CD1c-positive myeloid dendritic cell (primary cell): ENCODE results near the gene MYO1D.
A peak's percentile ranks its signal among the peaks of the same experiment; 100 is the strongest.

Experiments used
- DNase-seq: peaks from one replicate; pipeline ENCODE4 v3.0.0-alpha.2; 2016; ENCODE audit errors: extremely low spot score

Gene MYO1D

GRCh38 chr17:32569171-32570080, 307.5 kb downstream of the MYO1D start:
- peak; percentile 32 for DNase-seq

GRCh38 chr17:32568705-32569104, 308.2 kb downstream of the MYO1D start:
- DNase-seq: no peak

DNA sequence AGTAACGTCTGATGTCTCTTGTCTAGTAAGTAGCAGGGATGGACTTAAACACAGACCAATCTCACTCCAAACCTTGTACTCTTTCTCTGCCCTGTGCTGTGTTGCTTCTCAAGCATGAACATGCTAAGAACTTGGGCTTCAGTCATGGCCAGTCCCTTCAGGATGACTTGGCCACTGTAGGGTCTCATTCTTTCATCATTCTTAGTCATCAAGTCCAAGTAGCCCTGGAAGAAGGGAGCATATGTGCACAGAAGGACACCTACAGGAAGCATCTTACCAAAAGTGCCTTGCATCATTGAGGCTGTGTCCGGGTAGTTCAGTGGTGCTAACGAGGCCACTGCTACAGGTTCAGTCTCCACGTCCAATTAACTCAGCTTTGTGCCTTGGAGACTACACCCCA, 309.4 kb downstream of the MYO1D start:
- DNase-seq: no peak

GRCh38 chr17:32567086-32567485, 309.8 kb downstream of the MYO1D start:
- DNase-seq: no peak

GRCh38 chr17:32566303-32566702, 310.6 kb downstream of the MYO1D start:
- DNase-seq: no peak

GRCh38 chr17:32565401-32565800, 311.5 kb downstream of the MYO1D start:
- no peak for DNase-seq

DNA sequence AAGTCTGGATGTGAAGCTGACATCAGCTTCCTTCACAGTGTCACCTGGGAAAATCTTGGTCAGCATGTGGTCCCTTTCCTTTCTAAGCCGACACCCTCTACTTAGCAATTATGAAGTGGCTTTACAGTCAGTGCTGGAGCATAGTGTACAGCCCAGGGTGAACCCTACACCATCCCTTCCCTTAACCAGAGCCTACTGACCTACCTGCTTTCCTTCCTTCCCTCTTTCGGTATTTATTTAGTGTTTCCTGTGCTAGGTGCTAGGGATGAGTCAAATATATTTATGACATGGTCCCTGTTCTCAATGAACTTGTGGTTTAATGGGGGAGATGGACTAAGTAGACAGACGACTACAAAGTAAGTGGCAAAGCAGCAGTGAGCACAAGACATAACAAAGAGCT, 312.6 kb downstream of the MYO1D start:
- DNase-seq: no peak

DNA sequence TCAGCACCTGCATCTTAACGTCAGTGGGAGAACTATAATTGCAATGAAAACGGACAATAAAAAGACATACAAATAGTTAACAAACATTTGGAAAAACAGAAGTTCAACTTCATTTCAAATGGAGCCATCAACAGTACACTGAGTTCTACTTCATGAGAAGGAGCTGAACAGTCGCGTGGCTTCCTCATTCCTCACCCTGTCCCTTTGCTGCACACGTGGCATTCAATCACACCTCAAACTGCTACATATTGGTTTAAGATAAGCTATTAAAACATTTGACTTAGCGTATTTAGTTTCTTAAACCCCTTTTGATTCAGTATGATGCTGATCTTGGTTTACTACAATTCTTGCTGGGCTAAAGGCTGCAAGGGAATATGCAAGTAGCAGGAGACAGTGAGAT, 313.3 kb downstream of the MYO1D start:
- DNase-seq: no peak

DNA sequence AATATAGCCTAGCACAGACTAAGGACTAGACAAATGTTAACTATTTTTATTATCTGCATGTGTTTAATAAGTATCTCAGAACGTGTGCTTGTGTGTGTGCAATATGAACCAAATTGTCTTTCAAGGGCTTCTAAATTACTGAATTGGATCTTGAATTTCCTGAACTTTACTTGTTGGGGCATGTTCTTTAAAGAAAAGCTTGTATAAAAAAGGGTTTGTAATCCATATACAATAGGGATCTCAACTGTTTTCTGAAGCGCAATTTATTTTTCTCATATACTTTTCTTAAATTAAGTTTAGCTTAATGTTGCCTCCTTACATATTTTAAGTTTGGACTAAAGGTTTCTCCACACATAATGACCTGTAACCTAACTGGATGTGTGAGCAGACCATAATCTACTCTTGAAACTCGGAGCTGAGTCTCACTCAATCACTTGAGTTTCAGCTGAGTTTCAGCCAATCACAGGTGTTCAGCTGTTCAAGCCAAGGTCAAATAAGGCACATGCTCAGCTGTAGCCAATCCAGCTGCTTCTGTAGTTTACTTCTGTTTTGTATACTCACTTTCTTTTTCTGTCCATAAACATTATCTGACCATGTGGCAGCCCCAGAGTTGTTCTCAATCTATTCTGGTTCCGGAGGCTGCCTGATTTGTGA, 317.8 kb downstream of the MYO1D start:
- DNase-seq: no peak

DNA sequence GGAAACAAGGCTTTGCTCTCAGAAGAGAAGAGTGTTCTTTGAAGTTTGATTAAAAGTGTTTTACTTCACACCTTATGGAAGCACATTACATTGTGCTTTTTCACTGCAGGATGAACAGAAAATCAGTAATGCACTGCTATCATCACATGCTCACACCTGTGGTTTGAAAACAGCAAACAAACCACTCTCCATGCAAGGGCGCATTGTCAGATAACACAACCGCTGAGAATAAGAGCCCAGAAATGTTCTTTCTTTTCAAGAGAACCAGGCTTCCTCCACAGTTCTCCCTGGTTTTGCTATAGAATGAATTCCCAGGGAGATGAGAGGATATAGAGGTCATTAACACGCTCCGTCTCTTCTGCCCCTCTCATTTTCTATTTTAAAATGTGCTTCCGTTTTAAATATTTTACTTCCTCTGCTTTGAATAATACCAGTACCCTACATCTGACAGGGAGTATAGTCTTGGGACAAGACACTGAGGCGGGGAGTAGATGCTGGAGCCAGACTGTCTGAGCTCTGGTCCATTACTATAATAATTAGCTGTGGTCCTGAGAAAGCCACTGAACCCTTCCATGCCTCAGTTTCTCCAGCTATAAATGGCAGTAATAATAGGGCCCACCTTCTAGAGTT, 318.5 kb downstream of the MYO1D start:
- no peak for DNase-seq

DNA sequence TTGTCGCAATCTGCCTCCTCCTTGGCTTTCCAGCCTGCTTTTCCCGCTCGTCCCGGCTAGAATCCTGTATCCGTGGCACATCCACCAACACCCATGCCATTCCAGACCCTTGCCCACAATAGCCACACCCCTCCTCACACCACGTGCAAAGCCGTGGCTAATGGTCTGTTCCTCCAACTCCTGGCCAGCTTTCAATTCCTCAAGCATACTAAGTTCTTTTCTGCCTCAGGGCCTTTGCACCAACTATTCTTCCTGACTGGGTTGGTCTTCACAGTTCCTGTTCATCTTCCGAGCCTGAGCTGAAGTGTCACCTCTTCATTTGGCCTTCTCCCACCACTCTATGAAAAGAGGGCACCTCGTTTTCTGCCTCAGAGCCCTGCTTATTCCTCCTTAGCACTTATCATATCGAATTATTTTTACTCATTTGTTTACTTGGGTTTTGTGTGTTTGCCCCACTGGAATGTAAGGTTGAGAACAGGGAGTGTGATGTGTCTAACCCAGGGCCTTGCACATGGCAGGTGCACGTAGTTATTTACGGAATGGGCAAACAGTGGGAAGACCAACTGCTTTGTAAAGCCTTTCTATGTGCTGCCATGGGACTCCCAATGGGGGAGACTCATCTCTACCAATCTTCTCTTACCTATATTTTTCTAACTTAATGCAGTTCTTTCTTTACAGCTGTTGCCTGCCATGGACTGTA, 321.2 kb downstream of the MYO1D start:
- DNase-seq: no peak

DNA sequence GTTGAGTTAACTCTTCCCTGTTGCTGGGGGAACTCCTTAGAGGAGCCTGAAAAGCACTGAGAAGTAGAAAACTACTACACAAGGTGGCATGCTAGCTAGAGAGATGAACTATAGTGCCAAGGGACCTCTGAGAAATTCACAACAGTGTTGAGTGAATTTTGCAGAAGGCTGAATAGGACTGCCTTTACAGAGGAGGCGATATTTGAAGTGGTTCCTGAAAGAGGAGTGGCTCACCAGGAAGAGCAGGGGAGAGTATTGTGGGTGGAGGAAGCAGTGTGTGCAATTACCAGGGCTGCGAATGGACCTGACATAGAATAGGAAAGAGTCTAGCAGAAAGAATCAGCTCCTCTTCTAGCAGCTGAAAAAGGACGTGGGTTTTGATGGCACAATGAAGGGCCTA, 323.8 kb downstream of the MYO1D start:
- DNase-seq: peak; percentile 16

DNA sequence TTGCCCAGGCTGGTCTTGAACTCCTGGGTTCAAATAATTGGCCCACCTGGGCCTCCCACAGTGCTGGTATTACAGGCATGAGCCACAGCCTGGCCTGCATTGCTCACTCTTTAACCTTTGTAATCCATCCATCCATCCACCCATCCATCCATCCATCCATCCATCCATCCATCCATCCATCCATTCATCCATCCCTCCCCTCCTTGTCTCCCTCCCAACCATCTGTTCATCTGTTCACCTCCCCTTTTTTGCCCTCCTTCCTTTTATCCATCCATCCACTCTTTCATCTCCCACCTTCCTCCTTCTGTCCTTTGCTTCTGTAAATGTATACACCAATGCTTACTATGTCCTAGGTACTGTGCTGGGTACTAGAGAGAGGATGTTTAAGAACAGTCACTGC, 324.6 kb downstream of the MYO1D start:
- no peak for DNase-seq

GRCh38 chr17:32551186-32551955, 325.6 kb downstream of the MYO1D start:
- no peak for DNase-seq

DNA sequence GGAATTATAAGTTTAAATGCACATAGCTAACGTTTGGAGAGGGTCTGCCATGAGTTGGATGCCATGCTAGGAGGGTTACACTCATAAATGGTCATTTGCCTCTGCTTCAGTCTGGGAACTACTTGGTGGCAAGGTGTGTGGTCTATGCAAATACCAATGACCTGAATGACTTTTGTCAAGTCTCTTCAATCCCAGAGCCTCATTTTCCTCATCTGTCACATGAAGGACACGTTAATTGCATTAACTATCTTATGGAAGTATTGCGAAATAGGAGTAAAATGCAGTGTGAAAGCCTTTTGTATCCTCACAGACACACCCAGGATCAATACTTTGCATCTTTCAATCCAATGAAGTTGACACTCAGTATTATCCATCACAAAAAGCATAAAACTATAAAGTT, 327.4 kb downstream of the MYO1D start:
- no peak for DNase-seq

GRCh38 chr17:32546031-32546444, 330.9 kb downstream of the MYO1D start:
- no peak for DNase-seq

DNA sequence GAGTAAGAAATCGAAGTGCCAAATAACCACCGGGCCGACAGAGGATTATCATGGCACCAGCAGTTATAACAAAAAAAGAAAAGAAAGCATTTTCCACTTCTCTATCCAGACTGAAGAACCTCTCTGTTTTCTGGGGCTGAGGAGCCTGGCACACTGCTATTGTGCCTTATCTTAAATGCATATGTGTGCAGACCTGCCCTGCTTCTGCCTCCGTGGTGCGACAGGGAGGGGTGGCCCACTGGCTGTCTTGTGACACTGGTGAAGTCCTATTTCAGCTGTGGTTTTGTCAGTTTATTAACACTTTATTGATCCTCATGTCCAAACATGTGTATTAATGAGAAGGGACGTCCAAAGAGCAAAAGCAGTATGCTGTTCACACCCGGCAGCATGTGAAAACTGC, 334.7 kb downstream of the MYO1D start:
- no peak for DNase-seq

- DNase-seq: no peak
Measured at GRCh38 chr17:32541640-32542039, 335.3 kb downstream of the MYO1D start.

DNA sequence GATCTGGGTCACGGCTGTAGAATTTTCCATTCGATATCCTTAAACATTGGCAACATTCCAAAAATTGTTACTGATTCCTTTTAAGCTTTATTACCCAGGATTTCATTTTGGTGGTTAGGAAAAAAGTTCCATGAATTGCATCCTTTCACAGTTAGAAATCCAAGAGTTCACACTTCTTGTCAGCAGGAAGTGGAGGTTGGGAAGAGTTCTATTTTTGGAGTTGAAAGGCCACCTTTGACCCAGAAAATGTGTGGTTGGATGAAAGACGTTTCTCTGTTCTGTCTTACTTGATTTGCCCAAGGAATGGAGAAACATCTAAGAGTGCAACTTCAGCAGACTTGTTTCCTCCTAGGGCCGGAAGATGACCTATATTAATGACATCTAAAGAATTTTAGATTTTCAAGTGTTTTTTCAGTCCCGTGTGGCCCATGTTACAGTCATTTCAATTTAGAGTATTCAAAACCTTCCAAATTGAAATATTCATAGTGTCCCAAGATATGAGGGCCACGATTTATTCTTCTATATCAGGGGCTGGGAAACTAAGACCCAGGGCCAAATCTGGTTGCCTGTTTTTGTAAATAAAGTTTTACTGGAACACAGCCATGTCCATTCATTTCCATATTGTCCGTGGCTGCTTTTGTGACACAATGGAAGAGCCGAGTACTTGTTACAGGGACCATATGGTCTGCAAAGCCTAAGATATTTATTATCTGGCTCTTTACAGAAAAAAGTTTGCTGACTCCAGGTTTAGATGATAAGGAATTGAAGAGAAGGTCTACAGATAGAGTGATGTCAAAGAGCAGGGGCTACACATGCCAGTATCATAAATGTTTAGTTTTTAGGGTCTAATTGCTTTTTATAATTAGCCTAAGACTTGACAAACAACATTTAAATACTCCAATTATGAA, 339.9 kb downstream of the MYO1D start:
- no peak for DNase-seq

DNA sequence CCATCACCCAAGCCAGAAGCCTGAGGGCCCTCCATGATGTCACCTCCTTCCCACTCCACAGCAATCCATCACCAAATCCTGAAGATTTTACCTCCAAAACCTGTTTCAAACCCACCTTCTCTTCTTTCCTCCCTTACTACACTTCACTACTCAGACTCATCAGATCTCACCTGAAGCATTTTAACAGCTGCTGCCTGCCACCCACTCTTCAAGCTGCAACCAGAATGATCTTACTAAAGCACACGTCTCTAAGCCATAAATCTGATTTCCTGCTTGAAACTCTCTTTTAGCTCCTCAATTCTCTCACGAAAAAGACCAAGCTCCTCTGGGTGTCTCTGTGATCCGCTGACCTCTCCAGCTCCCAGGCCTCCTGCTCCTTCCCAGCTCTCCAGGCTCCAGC, 343.6 kb downstream of the MYO1D start:
- DNase-seq: no peak
